Activated T-cell treated with anti-CD3 and anti-CD28 coated beads, Interleukin-2, amount 50 U/mL, for 24 hours (primary cell): ENCODE results near the gene TFE3.

Experiments used
- DNase-seq: peaks from one replicate; pipeline ENCODE4 v3.0.0-alpha.2; 2020
- H3K27ac Mint-ChIP-seq: 2 replicates; pipeline ENCODE4 v1.8.0; 2020; ENCODE audit warnings: mild to moderate bottlenecking, mixed read lengths
- H3K27me3 Mint-ChIP-seq: 2 replicates; pipeline ENCODE4 v1.8.0; 2020; ENCODE audit warnings: mixed read lengths
- H3K36me3 Mint-ChIP-seq: 2 replicates; pipeline ENCODE4 v1.8.0; 2020; ENCODE audit warnings: low read depth, mixed read lengths
- H3K4me1 Mint-ChIP-seq: 2 replicates; pipeline ENCODE4 v1.8.0; 2020; ENCODE audit warnings: low read depth, mixed read lengths
- H3K4me3 Mint-ChIP-seq: 2 replicates; pipeline ENCODE4 v1.8.0; 2020; ENCODE audit warnings: mild to moderate bottlenecking, moderate library complexity, mixed read lengths
- H3K9me3 Mint-ChIP-seq: 2 replicates; pipeline ENCODE4 v1.8.0; 2020; ENCODE audit warnings: mixed read lengths

The TFE3 gene, protein sequence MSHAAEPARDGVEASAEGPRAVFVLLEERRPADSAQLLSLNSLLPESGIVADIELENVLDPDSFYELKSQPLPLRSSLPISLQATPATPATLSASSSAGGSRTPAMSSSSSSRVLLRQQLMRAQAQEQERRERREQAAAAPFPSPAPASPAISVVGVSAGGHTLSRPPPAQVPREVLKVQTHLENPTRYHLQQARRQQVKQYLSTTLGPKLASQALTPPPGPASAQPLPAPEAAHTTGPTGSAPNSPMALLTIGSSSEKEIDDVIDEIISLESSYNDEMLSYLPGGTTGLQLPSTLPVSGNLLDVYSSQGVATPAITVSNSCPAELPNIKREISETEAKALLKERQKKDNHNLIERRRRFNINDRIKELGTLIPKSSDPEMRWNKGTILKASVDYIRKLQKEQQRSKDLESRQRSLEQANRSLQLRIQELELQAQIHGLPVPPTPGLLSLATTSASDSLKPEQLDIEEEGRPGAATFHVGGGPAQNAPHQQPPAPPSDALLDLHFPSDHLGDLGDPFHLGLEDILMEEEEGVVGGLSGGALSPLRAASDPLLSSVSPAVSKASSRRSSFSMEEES

DNA sequence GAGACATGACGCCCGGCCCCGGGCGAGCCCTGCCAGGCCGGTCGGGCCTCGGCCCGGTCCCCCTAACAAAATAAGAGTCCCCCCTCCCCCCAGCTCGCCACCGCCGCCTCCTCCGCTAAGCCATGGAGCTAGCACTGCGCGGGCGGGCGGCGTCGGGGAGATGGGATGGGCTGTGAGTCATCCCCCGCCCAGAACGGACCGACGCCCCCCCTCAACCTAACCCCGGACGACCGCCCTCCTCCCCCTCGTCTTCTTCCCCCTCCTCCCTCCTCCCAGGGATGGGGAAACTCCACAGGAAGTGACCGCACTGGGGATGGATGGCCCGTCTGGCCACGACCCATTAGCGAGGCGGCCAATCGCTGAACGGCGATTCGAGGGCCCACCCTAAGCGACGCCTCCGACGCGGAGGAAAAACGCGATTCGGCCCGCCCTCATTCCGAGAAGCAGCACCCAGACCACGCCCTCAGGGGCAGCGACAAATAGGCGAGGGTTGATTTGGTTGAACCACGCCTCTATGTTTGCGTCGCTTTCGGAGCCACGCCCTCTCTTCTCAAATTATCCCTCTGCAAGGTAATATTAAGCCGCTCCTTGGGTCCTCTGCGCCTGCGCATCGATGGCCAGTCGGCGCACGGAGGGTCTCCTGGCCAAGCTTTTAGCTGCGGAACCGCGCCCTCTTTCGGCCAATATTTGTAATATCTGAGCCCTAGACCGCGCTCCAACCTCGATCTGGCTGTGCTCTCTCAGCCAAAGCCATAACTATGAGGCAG, at the start of gene TFE3:
Gene TFE3, minus strand, starts transcription at position 138 of the 767 bp plus-strand sequence. Its CDS starts 131 bp downstream, at position 7.
- no peaks in the 10 kb centered on the region for H3K9me3 Mint-ChIP-seq

DNA sequence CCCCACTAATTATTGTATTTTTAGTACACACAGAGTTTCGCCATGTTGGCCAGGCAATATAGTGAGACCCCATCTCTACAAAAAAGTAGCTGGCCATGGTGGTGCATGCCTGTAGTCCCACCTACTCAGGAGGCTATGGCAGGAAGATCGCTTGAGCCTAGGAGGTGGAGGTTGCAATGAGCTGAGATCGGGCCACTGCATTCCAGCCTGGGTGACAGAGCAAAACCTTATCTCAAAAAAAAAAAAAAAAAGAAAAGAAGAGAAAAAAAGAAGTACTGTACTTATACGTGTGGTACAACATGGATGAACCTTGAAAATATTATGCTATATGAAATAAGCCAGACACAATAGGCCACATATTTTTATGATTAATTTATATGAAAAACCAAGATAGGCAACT, 46.4 kb upstream of the TFE3 start:
- Mint-ChIP-seq H3K27ac (no peak overlapping the region), H3K27me3 (peaks cover 5% of the 10 kb centered on the region), H3K36me3 (no peaks in the 10 kb centered on the region), H3K4me3 (no peak overlapping the region), H3K9me3 (no peaks in the 10 kb centered on the region), H3K4me1 (no peaks in the 10 kb centered on the region)
- no peak for DNase-seq

More for the DNA sequence above, at the start of gene TFE3:
- Mint-ChIP-seq H3K4me1 (peaks cover 33% of the 10 kb centered on the region), H3K4me3 (peak within 1 kb of the TSS; percentile 92), H3K27ac (peak within 1 kb of the TSS; percentile 95), H3K36me3 (peaks cover 24% of the 10 kb centered on the region), H3K27me3 (peaks cover 12% of the 10 kb centered on the region)
- peak; percentile 92 for DNase-seq

DNA sequence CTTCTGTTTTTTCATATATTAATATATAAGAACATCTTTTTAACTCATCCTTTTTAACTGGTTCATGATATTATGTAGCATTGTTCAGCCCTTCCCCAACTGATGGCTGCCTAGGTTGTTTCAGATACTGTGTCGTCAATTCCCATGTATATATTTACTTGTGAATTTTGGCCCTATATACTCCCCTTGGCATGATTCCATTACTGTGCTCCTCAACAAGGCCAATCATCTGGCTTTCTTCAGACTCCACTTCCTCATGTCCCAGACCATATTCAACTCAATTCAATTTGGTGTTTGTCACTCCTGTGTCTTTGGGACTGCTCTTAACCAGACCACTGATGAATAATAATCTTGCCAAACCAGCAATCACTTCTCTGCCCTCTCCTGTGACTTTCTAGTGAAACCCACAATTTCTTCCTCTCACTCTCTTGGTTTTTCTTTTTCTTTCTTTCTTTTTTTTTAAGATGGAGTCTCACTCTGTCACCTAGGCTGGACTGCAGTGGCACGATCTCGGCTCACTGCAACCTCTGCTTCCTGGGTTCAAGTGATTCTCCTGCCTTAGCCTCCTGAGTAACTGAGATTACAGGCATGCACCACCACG, 39.2 kb upstream of the TFE3 start:
- no peak overlapping the region for H3K27ac Mint-ChIP-seq
- peaks cover 4% of the 10 kb centered on the region for H3K27me3 Mint-ChIP-seq
- H3K9me3 Mint-ChIP-seq, result no peaks in the 10 kb centered on the region
- no peak for DNase-seq
- H3K4me1 Mint-ChIP-seq, result peaks cover 14% of the 10 kb centered on the region
- H3K4me3 Mint-ChIP-seq, result no peak overlapping the region
- peaks cover 3% of the 10 kb centered on the region for H3K36me3 Mint-ChIP-seq

DNA sequence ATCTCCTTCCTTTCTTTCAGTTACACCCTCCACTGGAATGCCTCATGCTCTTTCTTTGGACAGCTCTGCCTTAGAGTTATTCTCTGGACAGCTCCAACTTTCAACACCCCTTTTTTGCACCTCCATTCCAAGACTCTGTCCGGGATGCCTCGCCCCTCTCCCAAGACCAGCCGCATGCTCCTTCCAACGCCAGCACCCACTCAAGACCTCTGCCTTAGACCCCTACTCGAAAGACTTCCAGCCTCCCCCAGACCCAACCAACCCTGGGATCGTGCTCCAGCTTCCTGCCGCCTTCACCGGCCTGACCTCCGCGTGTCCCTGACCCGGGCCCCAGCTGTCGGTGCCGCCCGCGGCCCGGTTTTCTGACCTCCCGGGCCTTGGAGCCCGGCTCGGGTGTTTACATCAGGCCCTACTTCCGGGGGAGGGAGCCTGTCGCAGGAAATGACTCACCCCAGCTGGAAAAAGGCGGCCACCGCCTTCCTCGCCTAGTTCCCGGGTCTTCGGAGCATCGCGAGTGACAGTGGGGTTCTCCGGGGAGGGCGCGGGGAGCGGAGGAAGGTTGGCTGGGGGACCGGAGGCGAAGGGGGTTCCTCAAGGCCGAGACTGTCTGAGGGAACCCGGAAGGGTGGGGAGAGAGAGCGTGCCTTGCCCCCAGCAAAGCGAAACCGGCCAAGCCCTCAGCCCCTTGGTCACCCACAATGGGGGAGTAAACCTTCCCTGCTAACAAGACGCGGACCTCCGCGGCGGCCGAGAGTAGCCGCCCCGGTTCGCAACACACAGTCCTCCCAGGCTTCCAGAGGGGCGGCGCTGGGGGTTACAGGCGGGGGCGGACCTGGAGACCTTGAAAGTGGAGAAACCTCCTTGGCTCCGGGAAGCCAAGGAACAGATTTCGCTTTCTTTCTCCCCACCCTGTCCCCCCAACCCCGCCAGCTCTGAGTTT, 36.6 kb upstream of the TFE3 start, which contains the start of gene WDR45:
Gene WDR45, minus strand, starts transcription at position 399 of the 940 bp plus-strand sequence. CDS start 1,792 bp downstream, outside the sequence.
- Mint-ChIP-seq H3K4me3 (peak within 1 kb of the TSS; percentile 81), H3K9me3 (no peaks in the 10 kb centered on the region), H3K27ac (peak within 1 kb of the TSS; percentile 93), H3K4me1 (peaks cover 14% of the 10 kb centered on the region), H3K27me3 (peaks cover 4% of the 10 kb centered on the region), H3K36me3 (peaks cover 22% of the 10 kb centered on the region)
- DNase-seq, result peak; percentile 78

DNA sequence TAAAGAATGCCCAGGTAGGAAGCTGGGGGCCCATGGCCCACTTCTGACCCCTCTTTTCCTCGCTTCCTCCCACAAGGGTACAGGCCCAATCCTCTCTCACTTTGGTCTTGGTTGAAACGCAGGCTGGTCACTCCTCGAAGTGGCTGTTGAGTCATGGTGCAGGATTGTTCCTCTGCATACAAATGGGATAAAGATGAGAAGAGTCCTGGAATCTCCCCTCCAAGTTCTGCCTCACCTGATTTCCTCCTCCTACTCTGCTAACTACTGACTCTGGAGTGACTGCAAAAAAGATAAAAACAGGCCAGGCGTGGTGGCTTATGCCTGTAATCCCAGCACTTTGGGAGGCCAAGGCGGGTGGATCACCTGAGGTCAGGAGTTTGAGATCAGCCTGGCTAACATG, 34.8 kb upstream of the TFE3 start:
- DNase-seq, result no peak
- Mint-ChIP-seq H3K9me3 (no peaks in the 10 kb centered on the region), H3K36me3 (peaks cover 33% of the 10 kb centered on the region), H3K27ac (peak overlapping the region; percentile 93), H3K27me3 (peaks cover 4% of the 10 kb centered on the region), H3K4me1 (peaks cover 22% of the 10 kb centered on the region), H3K4me3 (no peak overlapping the region)

DNA sequence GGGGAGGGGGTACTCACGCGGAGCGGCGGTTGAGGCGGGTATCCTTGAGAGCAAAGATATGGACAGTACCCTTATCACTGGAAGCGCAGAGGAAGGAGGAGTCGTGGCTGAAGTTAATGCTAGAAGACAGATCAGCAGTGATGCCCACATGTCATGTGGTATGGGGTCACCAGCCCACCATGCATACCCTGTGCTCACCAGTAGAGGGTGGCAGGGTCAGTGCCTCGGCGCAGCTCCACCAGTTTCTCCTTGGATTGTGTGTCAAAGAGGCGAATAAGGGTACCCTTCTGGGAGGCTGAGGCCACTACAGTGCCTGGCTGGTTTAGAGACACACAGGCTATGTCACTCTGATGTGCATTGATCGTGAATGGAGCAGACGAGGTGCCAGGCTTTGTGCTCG, 32.2 kb upstream of the TFE3 start:
- Mint-ChIP-seq H3K4me1 (peaks cover 24% of the 10 kb centered on the region), H3K4me3 (no peak overlapping the region), H3K9me3 (no peaks in the 10 kb centered on the region), H3K27me3 (peaks cover 4% of the 10 kb centered on the region), H3K36me3 (peaks cover 42% of the 10 kb centered on the region), H3K27ac (no peak overlapping the region)
- no peak for DNase-seq

DNA sequence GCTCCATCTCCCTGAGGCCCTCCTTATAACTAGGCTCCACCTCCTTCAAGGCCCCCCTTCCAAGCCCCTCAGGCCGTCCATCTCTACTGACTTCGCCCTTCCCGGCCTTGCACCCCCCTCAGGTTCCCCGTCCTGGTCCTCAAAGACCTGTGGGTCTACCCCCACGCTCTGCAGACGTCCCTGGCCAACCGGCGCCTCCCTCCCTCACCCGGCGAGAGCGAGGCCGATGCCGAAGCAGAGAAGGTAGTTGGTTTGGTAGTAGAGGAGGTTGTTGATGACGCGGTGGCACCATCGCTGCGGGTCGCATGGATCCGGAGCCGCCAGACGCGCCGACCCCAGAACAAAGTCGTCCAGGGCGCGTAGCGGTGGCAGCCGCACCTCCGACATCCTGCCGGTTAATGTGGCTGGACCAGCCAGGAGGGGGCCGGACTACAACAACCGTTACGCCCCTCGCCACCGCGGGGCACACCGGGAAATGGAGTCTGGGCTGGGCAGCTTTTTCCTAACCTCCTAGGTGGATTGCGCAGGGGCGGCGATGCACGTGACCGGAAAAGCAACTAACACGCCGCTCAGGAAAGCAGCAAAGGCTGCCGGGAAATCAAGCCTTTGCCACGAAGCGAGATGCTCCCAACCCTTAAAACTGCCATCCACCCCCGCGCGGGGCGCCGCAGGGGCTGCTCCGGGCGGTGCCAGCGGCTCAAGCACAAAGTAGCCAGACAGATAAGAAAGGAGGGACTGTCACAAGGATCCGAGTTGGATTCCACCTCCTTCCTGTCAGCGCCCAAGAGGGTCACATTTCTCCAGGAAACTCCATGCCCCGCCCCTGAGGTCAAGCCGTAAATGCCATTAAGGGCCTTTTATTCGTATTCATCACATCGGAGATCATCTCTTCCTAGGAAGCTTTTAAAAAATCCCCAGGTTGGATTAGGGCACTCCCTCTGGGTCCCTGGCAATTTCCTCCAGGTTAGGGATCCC, 30.7 kb upstream of the TFE3 start, which contains the start of gene PRAF2:
Gene PRAF2, minus strand, starts transcription at position 402 of the 975 bp plus-strand sequence. Its CDS starts 15 bp downstream, at position 387.
- DNase-seq, result peak; percentile 89
- Mint-ChIP-seq H3K9me3 (no peaks in the 10 kb centered on the region), H3K27me3 (no peaks in the 10 kb centered on the region), H3K27ac (peak within 1 kb of the TSS; percentile 84), H3K4me3 (peak within 1 kb of the TSS; percentile 84), H3K36me3 (peaks cover 44% of the 10 kb centered on the region), H3K4me1 (peaks cover 19% of the 10 kb centered on the region)

DNA sequence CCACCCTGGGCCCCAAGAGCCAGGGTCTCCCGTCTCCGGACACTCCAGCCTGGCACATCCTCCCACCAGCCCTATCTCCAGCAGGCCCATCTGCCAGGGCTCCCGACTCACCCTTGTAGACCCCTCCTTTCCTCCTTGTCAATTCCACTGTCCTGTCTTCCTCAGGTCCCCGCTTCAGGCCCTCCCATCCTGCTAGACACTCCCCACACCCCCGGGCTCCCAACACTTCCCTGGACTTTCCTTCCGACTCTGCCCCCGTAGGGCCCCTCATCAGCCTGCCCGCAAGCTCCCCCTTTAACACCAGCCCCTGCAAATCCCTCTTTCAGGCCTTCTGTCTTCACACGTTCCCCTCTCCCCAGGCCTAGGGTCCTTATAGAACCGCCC, 29.5 kb upstream of the TFE3 start:
- H3K27me3 Mint-ChIP-seq, result peaks cover 5% of the 10 kb centered on the region
- DNase-seq, result no peak
- H3K4me3 Mint-ChIP-seq, result peak overlapping the region; percentile 84
- H3K27ac Mint-ChIP-seq, result peak overlapping the region; percentile 84
- peaks cover 15% of the 10 kb centered on the region for H3K4me1 Mint-ChIP-seq
- H3K36me3 Mint-ChIP-seq, result peaks cover 46% of the 10 kb centered on the region
- no peaks in the 10 kb centered on the region for H3K9me3 Mint-ChIP-seq

DNA sequence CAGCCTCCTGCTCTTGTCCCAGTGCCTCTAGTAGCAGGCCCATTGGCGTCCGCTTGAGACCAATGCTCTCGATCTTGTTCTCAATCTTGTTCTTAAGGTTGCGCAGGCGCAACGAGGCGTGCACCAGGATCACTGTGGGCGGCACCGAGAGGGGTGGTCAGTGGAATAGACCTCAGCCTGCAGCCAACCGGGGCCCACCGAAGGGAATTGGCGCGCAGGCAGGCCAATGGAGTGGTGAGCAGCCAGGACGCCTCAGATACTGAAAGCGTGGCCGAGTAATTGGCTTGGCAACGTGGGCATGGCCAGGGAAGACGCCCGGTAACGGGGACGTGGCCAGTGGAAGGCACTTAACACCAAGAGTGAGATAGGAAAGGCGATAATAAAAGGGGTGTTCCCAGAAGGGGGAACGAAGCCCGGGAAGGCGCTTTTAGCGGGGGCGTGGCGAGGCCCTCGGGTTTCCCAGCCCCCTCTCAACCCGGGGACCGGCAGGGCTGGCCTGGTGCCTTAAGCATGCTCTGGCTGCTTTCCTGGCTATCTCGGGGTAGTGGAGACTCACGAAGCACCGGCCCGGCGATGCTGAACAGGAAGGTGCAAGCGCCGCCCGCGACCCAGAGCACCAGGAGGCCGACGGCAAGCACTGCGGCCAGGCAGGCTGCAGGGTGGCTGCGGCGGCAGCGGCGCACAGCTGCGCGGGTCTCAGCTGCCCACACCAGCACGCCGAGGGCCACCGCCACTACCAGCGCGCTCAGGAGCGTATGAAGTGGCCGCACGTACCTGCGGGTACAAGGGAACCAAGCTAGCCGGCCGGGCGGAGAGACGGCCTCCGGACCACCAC, 28.9 kb upstream of the TFE3 start:
- no peak for DNase-seq
- H3K4me3 Mint-ChIP-seq, result peak overlapping the region; percentile 84
- H3K36me3 Mint-ChIP-seq, result peaks cover 41% of the 10 kb centered on the region
- H3K9me3 Mint-ChIP-seq, result no peaks in the 10 kb centered on the region
- no peak overlapping the region for H3K27ac Mint-ChIP-seq
- peaks cover 15% of the 10 kb centered on the region for H3K4me1 Mint-ChIP-seq
- peaks cover 5% of the 10 kb centered on the region for H3K27me3 Mint-ChIP-seq

DNA sequence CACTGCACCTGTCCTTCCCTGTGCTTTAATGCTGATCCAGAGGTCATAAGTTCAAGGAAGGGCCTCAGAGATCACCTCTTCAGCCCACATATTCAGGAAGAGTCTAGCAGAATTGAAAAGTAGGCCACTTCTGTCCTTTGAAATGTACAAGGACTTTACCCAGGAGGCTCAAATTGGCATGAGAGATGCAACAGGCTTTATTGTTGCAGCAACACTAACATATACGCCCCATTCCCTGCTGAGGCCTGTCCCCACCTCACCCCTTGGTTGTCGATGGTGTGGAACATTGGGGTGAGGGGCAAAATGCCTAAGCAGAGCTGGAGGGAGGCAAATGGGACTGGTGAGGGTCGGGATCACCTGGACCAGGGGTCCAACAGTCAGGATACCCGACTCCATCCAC, 27.8 kb upstream of the TFE3 start:
- H3K4me3 Mint-ChIP-seq, result no peak overlapping the region
- H3K36me3 Mint-ChIP-seq, result peaks cover 33% of the 10 kb centered on the region
- peaks cover 5% of the 10 kb centered on the region for H3K27me3 Mint-ChIP-seq
- no peaks in the 10 kb centered on the region for H3K9me3 Mint-ChIP-seq
- peak overlapping the region; percentile 1 for H3K27ac Mint-ChIP-seq
- no peak for DNase-seq
- peaks cover 15% of the 10 kb centered on the region for H3K4me1 Mint-ChIP-seq

DNA sequence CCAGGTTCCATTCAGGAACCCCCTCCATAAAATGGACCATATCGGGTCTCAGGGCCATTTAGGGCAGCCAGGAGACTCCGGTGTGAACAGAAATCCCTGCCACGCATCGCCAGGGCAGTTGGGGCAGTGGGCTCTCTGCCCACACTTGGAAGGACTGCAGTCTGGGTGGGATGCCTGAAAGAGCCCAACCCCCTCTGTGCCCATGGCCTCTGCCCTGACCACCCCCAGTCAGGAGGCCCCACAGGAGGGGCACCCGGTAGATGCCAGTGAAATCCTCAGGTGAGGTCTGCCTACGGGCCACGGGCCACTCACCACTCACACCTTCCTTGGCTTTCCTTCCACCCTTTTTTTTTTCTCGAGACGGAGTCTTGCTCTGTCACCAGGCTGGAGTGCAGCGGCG, 25.9 kb upstream of the TFE3 start:
- no peak for DNase-seq
- peaks cover 20% of the 10 kb centered on the region for H3K36me3 Mint-ChIP-seq
- no peak overlapping the region for H3K4me3 Mint-ChIP-seq
- peaks cover 5% of the 10 kb centered on the region for H3K27me3 Mint-ChIP-seq
- H3K4me1 Mint-ChIP-seq, result peaks cover 12% of the 10 kb centered on the region
- H3K27ac Mint-ChIP-seq, result no peak overlapping the region
- H3K9me3 Mint-ChIP-seq, result no peaks in the 10 kb centered on the region
